ENCODE results near the gene SIRT7.

SIRT7 gene

GRCh38 chr17:81867991-81868673 is 49.8 kb downstream of the SIRT7 start:
- H3K27ac ChIP-seq (ENCODE audit: poor library complexity, severe bottlenecking): peak overlapping the region; percentile 98
- ATAC-seq (ENCODE audit: low read depth): peak; percentile 7
- H3K36me3 ChIP-seq (ENCODE audit: low read depth): peaks cover 60% of the 10 kb centered on the region
- H3K9me3 ChIP-seq (ENCODE audit: severe bottlenecking): no peaks in the 10 kb centered on the region
- peak; percentile 73 for DNase-seq (ENCODE audit: low spot score)
- no peaks in the 10 kb centered on the region for H3K27me3 ChIP-seq (ENCODE audit: insufficient read depth, poor library complexity, severe bottlenecking)
- H3K4me3 ChIP-seq (ENCODE audit: severe bottlenecking): no peak overlapping the region
- peaks cover 31% of the 10 kb centered on the region for H3K4me1 ChIP-seq (ENCODE audit: insufficient read depth, poor library complexity, severe bottlenecking)
- no peak for TF ChIP-seq CTCF (IDR thresholded peaks at IDR 0.05; ENCODE audit: poor library complexity, severe bottlenecking)

- Histone ChIP-seq H3K9me3 (ENCODE audit: severe bottlenecking) (no peaks in the 10 kb centered on the region), H3K36me3 (ENCODE audit: low read depth) (peaks cover 67% of the 10 kb centered on the region), H3K27me3 (ENCODE audit: insufficient read depth, poor library complexity, severe bottlenecking) (no peaks in the 10 kb centered on the region), H3K4me3 (ENCODE audit: severe bottlenecking) (no peak overlapping the region), H3K4me1 (ENCODE audit: insufficient read depth, poor library complexity, severe bottlenecking) (peaks cover 27% of the 10 kb centered on the region), H3K27ac (ENCODE audit: poor library complexity, severe bottlenecking) (peak overlapping the region; percentile 98)
- ATAC-seq (ENCODE audit: low read depth): peak; percentile 42
- DNase-seq (ENCODE audit: low spot score): peak; percentile 84
- no peak for TF ChIP-seq CTCF (IDR thresholded peaks at IDR 0.05; ENCODE audit: poor library complexity, severe bottlenecking)
Observed at GRCh38 chr17:81867170-81867990, 50.6 kb downstream of the SIRT7 start.

GRCh38 chr17:81866440-81867169 is 51.4 kb downstream of the SIRT7 start:
- peak overlapping the region; percentile 98 for H3K27ac ChIP-seq (ENCODE audit: poor library complexity, severe bottlenecking)
- H3K27me3 ChIP-seq (ENCODE audit: insufficient read depth, poor library complexity, severe bottlenecking): no peaks in the 10 kb centered on the region
- ATAC-seq (ENCODE audit: low read depth): peak; percentile 0; the same call in 1 of the 3 replicates
- H3K4me1 ChIP-seq (ENCODE audit: insufficient read depth, poor library complexity, severe bottlenecking): peaks cover 23% of the 10 kb centered on the region
- no peak for TF ChIP-seq CTCF (IDR thresholded peaks at IDR 0.05; ENCODE audit: poor library complexity, severe bottlenecking)
- DNase-seq (ENCODE audit: low spot score): peak; percentile 73
- no peaks in the 10 kb centered on the region for H3K9me3 ChIP-seq (ENCODE audit: severe bottlenecking)
- H3K36me3 ChIP-seq (ENCODE audit: low read depth): peaks cover 73% of the 10 kb centered on the region
- no peak overlapping the region for H3K4me3 ChIP-seq (ENCODE audit: severe bottlenecking)

- no peaks in the 10 kb centered on the region for H3K9me3 ChIP-seq (ENCODE audit: severe bottlenecking)
- peaks cover 23% of the 10 kb centered on the region for H3K4me1 ChIP-seq (ENCODE audit: insufficient read depth, poor library complexity, severe bottlenecking)
- no peak overlapping the region for H3K4me3 ChIP-seq (ENCODE audit: severe bottlenecking)
- peaks cover 73% of the 10 kb centered on the region for H3K36me3 ChIP-seq (ENCODE audit: low read depth)
- ATAC-seq (ENCODE audit: low read depth) (no peak), DNase-seq (ENCODE audit: low spot score) (peak; percentile 75)
- H3K27ac ChIP-seq (ENCODE audit: poor library complexity, severe bottlenecking): peak overlapping the region; percentile 98
- H3K27me3 ChIP-seq (ENCODE audit: insufficient read depth, poor library complexity, severe bottlenecking): no peaks in the 10 kb centered on the region
- no peak for TF ChIP-seq CTCF (IDR thresholded peaks at IDR 0.05; ENCODE audit: poor library complexity, severe bottlenecking)
Observed at GRCh38 chr17:81865733-81866439, 52.1 kb downstream of the SIRT7 start.

Measured in RWPE2 (cell line).